Hematopoietic multipotent progenitor cell (in vitro differentiated cells): Measurements from ENCODE around the gene KIFC3. TPM values are rescaled to one million over a fixed set of nuclear protein-coding genes. Genes with fewer than 3 reads are reported as not detected.

Source experiments
- DNase-seq, 3 donors: peaks; one replicate each; pipeline ENCODE4 v3.0.0-alpha.2; 2011 to 2015; ENCODE audit warnings: low read depth in 2 of 3, low spot score in 2 of 3
- total RNA-seq: library from RNA; depleted of rRNA; stranded (reverse); fragments of >200 nt; gene quantifications from one replicate; pipeline ENCODE4 v1.2.3, GENCODE V29; 2012

Gene KIFC3
- total RNA-seq, 1 donor, result 38.8 TPM

- no peak for DNase-seq
These were observed 31.0 kb downstream of the KIFC3 start for GRCh38 chr16:57771141-57771785.

GRCh38 chr16:57770361-57770760 is 31.9 kb downstream of the KIFC3 start:
- no peak for DNase-seq

- no peak for DNase-seq
These were observed 32.6 kb downstream of the KIFC3 start for GRCh38 chr16:57769541-57770145.

GRCh38 chr16:57766714-57767348 is 35.5 kb downstream of the KIFC3 start:
- no peak for DNase-seq

- DNase-seq, result no peak
These were observed 37.0 kb downstream of the KIFC3 start for GRCh38 chr16:57765160-57765728.

- DNase-seq, result peak in 2 of 3 donors; percentile 40 to 66
These were observed 37.7 kb downstream of the KIFC3 start for GRCh38 chr16:57764341-57765159.

- no peak for DNase-seq
These were observed 38.3 kb downstream of the KIFC3 start for GRCh38 chr16:57764006-57764340.

GRCh38 chr16:57763285-57764005 is 38.8 kb downstream of the KIFC3 start:
- DNase-seq, result no peak

GRCh38 chr16:57762365-57763040 is 39.8 kb downstream of the KIFC3 start:
- DNase-seq, result no peak

- no peak for DNase-seq
These were observed 40.3 kb downstream of the KIFC3 start for GRCh38 chr16:57761957-57762356.

- DNase-seq, result no peak
These were observed 41.0 kb downstream of the KIFC3 start for GRCh38 chr16:57761301-57761700.

GRCh38 chr16:57760357-57761160 is 41.7 kb downstream of the KIFC3 start:
- DNase-seq, result no peak

GRCh38 chr16:57759541-57760356 is 42.5 kb downstream of the KIFC3 start:
- DNase-seq, result no peak

- no peak for DNase-seq
These were observed 43.2 kb downstream of the KIFC3 start for GRCh38 chr16:57759131-57759530.

GRCh38 chr16:57758331-57759117 is 43.8 kb downstream of the KIFC3 start:
- DNase-seq, result no peak

- no peak for DNase-seq
These were observed 44.4 kb downstream of the KIFC3 start for GRCh38 chr16:57757883-57758282.

- DNase-seq, result peak; percentile 63 to 76 (median 72)
These were observed 44.9 kb downstream of the KIFC3 start for GRCh38 chr16:57757326-57757786.
